GM13976 (cell line): ENCODE results near the gene FYN.

ENCODE experiments used
- DNase-seq: peaks from one replicate; pipeline ENCODE4 v3.0.0; 2012; ENCODE audit warnings: low spot score
- CTCF ChIP-seq: IDR thresholded peaks from 2 replicates; pipeline ENCODE4 v1.5.1; 2012; ENCODE audit warnings: borderline replicate concordance, mild to moderate bottlenecking; ENCODE audit not compliant: insufficient read depth; ENCODE audit errors: extremely low read depth, missing control alignments, control extremely low read depth
- in situ Hi-C: fragments of 300-500 bp; cut with MboI; formaldehyde crosslinking; loops from one replicate; pipeline ENCODE4 v1.12.0; 2022; ENCODE audit warnings: low sequenced_read_pairs, mixed read lengths, inconsistent platforms; ENCODE audit not compliant: unreplicated experiment

Gene FYN

GRCh38 chr6:111857674-111858337 lies 15.4 kb downstream of the FYN start:
- in situ Hi-C loops, result no loop called here
- DNase-seq, result no peak
- no peak for TF ChIP-seq CTCF

- TF ChIP-seq CTCF, result no peak
- no peak for DNase-seq
- in situ Hi-C loops, result no loop called here
Measured at GRCh38 chr6:111855753-111856152, 17.5 kb downstream of the FYN start.

GRCh38 chr6:111854683-111855082 lies 18.6 kb downstream of the FYN start:
- DNase-seq, result no peak
- TF ChIP-seq CTCF, result no peak
- in situ Hi-C loops, result no loop called here

- in situ Hi-C loops, result no loop called here
- DNase-seq, result no peak
- no peak for TF ChIP-seq CTCF
Measured at GRCh38 chr6:111852725-111853124, 20.5 kb downstream of the FYN start.

GRCh38 chr6:111850295-111850937 lies 22.8 kb downstream of the FYN start:
- in situ Hi-C loops, result no loop called here
- TF ChIP-seq CTCF, result no peak
- peak; percentile 61 for DNase-seq

- TF ChIP-seq CTCF, result no peak
- no peak for DNase-seq
- in situ Hi-C loops, result no loop called here
Measured at GRCh38 chr6:111849298-111849697, 24.0 kb downstream of the FYN start.

- in situ Hi-C loops, result no loop called here
- DNase-seq, result no peak
- TF ChIP-seq CTCF, result no peak
Measured at GRCh38 chr6:111848262-111848812, 24.9 kb downstream of the FYN start.
